PFSK-1 (cell line): Measurements from ENCODE around the gene ZNF729.

ENCODE experiments used
- FOXP2 ChIP-seq: optimal IDR thresholded peaks from 2 replicates; pipeline ENCODE3; 2011; ENCODE audit warnings: borderline replicate concordance, control low read depth, inconsistent platforms; ENCODE audit not compliant: insufficient read depth; ENCODE audit errors: extremely low read length, extremely low read depth
- POLR2AphosphoS5 ChIP-seq: IDR thresholded peaks from 2 replicates; pipeline ENCODE4 v1.6.1; 2012; ENCODE audit warnings: low read depth, mild to moderate bottlenecking, control low read depth, low read length, moderate library complexity
- REST ChIP-seq, 2 experiments: IDR thresholded peaks; 2 replicates each; pipeline versions ENCODE4 v1.6.1 to v1.8.0; 2011 to 2012; ENCODE audit warnings: low read depth in 2 of 2, low read length in 2 of 2, control low read depth in 1 of 2, inconsistent platforms in 1 of 2, mild to moderate bottlenecking in 1 of 2, moderate library complexity in 1 of 2; ENCODE audit not compliant: insufficient read depth in 1 of 2
- SIN3A ChIP-seq: IDR thresholded peaks from 2 replicates; pipeline ENCODE4 v1.6.1; 2012; ENCODE audit warnings: mild to moderate bottlenecking, low read length, moderate library complexity, borderline replicate concordance; ENCODE audit not compliant: insufficient read depth
- TAF1 ChIP-seq: IDR thresholded peaks from 2 replicates; pipeline ENCODE4 v1.6.1; 2012; ENCODE audit warnings: low read length, control low read depth, borderline replicate concordance; ENCODE audit not compliant: insufficient read depth

- TF ChIP-seq POLR2AphosphoS5 (no peak), SIN3A (no peak), TAF1 (no peak), REST (IDR thresholded peaks at IDR 0.05; ENCODE audit: insufficient read depth in 1 of 2, low read depth in 2 of 2, low read length in 2 of 2) (no peak), FOXP2 (no peak)
These were observed 46.7 kb downstream of the ZNF729 start for GRCh38 chr19:22332924-22333323.
